Measurements from ENCODE around the gene CDK11B. TPM values are rescaled to one million over a fixed set of nuclear protein-coding genes. Genes with fewer than 3 reads are reported as not detected.
"Not testable (repeated sequence)": the region's sequence is repeated elsewhere in the genome, so short reads cannot be mapped to it uniquely, and the experiment has no call there.

Gene CDK11B
- total RNA-seq, 4 donors from 2014 or later = 16.3 to 25.3 (median 19.2) TPM

DNA sequence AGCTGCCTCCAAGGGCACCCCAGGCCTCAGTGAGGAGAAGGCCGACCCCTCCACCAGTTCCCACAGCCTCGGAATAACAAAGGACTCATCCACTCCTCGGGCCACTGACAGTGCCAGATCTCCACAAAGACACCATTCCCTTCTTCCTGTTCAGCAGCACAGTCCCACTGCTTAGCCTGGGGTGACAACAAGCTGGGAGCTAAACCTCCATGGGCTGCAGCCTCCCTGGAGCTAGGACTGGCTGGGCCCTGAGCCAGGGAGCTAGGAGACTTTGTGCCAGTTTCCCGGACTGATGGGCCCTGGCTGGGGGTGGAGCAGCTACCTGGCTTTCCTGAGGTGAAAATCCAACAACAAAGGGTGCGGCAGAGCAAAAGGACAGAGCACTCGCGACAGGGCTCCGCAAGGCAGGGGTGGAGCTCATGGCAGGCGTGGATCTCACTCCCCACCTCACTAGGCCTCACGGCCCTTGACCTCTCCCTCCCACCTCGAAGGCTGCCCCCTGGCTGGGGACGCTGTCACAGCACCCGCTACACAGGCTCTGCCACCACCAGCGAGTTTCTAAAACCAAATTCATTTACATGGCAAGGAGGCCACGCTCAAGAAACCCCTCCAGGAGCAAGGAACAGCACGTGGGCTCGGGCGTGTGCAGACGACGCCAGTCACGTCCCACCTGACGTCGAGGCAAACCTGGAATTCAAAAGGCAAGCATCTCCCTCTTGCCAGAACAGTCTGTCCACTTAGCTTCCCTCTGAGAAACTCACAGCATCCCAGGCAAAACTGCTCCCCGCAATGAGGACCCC lies 20.0 kb upstream of the CDK11B start:
- no peak for DNase-seq (ENCODE audit: low spot score)
- ATAC-seq (ENCODE audit: low FRiP score) = no peak
- TF ChIP-seq, protein P1, sequence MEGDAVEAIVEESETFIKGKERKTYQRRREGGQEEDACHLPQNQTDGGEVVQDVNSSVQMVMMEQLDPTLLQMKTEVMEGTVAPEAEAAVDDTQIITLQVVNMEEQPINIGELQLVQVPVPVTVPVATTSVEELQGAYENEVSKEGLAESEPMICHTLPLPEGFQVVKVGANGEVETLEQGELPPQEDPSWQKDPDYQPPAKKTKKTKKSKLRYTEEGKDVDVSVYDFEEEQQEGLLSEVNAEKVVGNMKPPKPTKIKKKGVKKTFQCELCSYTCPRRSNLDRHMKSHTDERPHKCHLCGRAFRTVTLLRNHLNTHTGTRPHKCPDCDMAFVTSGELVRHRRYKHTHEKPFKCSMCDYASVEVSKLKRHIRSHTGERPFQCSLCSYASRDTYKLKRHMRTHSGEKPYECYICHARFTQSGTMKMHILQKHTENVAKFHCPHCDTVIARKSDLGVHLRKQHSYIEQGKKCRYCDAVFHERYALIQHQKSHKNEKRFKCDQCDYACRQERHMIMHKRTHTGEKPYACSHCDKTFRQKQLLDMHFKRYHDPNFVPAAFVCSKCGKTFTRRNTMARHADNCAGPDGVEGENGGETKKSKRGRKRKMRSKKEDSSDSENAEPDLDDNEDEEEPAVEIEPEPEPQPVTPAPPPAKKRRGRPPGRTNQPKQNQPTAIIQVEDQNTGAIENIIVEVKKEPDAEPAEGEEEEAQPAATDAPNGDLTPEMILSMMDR (IDR thresholded peaks at IDR 0.05) = no peak

DNA sequence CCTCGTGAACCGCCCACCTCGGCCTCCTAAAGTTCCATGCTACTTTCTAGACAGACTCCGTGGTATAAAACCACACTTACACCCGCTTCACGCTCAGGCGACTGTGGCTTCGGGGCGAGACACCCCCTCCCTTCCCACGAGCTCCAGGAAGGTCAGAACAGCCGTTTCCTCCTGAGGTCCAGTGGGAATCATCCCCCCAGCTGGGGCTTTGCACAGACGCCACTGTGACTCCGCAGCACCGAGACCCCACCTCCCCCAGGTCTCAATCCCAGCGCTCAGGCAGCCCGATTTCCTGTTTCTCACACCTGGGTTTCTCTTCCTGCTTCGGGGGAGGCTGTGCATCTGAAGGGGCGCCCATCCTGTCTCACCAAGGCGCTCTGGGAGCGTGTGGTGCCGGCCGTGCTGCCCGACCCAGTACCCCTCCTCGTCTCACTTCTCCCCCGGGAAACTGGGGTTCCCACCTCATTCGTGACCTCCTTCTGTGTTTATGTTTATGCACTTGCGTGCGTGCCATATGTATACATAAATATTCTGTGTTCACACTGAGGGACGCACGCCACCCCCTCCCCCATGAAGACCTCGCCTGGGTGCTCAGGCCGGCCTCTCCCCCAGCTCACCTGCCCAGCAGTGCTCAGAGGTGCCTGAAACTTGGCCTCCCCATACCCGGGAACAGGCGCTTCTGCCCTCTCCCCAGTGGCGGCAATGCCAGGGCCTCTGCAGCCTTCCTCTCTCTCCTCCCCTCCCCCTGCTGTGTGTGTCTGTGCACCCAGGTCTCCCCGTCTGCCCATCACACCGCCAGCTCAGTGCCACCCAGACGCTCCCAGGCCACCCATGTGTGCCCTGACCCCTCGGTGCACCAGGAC lies 19.1 kb upstream of the CDK11B start:
- no peak for ATAC-seq (ENCODE audit: low FRiP score)
- DNase-seq (ENCODE audit: low spot score) = no peak
- TF ChIP-seq, protein P1 (IDR thresholded peaks at IDR 0.05) = no peak

DNA sequence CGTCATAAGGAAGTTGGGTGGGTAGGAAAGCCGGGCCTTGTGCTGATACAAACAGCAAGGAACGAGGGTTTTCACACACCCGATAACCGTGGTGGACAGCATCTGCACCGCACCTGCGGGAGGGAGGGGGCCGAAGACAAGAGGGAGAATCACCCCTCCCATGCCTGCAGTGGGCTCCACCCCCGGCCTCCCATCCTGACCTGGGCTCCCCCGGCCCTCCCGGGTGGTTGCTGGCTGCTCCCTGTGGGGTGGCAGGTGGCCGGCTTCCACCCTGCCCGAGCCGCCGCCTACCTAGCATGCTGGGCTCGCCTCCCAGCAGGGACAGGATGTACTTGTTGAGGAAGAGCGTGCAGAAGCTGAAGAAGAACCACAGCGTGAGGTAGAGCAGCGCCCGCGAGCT lies 17.3 kb upstream of the CDK11B start:
- not testable (repeated sequence) for ATAC-seq (ENCODE audit: low FRiP score); DNase-seq (ENCODE audit: low spot score)

DNA sequence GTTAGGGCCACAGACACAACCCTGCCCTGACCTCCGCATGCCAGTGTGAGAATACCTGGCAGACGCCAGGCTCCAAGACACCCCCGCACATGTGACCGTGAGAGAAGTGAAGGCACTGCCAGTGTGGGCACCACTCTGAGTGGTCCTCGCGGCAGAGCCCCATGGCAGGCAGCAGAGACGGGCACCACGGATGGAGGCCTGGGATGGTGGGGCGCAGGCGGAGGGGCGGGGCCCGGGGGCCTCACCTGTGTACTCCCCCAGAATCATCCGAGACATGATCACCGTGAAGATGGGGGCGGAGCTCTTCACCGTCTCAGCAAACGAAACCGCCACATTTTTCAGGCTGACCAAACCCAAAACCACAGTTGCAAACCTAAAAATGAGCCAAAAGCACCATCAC lies 16.4 kb upstream of the CDK11B start:
- DNase-seq (ENCODE audit: low spot score); ATAC-seq (ENCODE audit: low FRiP score): not testable (repeated sequence)

DNA sequence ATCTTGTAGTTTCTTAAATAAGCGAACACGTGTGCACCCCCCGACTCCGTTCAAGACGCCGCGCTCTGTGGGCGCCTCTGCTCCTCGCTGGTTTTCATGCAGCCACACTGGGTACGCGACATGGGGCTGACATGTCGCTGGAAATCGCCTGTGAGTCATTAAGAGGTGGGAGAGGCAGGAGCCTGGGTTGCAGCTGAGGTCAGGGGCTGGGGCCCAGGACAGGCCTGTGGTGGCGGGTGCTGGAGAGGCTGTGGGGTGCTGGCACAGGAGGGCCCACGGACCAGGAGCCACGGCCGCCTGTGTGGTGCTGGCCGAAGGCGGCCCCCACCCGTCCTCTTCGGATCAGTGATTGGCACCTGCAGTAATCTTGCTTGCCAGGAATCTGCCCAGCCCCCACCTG lies 16.0 kb upstream of the CDK11B start:
- not testable (repeated sequence) for ATAC-seq (ENCODE audit: low FRiP score); DNase-seq (ENCODE audit: low spot score)

DNA sequence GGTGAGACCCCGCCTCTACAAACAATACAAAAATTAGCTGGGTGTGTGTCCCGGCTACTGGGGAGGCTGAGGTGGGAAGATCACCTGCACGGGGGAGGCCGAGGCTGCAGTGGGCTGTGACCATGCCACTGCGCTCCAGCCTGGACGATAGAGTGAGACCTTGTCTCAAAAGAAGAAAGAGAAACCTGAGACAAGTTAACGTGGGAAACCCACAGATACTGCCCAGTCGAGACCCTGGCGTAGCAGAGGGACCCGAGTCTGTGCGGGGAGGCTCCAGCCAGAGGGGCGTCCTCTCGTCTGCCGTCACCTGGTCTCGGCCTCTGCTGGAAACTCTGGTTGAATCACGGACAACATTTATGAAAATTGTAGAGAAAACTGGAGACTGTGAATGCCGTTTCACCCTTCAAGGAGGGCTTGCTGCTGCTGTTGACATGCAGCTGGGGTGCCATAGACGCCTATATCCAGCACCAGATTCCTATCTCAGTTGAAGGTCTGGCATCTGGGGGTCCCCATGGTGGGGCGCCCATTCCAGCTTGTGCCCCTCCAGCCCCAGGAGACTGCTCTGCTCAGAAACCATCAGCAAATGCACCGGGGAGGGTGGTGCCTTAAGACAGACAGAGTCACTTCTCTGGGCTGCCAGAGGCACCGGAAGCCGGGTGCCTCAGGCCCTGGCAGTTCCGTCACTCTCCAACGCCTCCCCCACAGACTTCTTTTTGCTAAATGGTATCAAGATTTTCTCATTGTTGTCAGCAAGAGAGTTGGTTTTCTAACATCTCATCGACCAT lies 13.6 kb upstream of the CDK11B start:
- DNase-seq (ENCODE audit: low spot score) = no peak
- TF ChIP-seq, protein P1 (IDR thresholded peaks at IDR 0.05) = no peak
- no peak for ATAC-seq (ENCODE audit: low FRiP score)

DNA sequence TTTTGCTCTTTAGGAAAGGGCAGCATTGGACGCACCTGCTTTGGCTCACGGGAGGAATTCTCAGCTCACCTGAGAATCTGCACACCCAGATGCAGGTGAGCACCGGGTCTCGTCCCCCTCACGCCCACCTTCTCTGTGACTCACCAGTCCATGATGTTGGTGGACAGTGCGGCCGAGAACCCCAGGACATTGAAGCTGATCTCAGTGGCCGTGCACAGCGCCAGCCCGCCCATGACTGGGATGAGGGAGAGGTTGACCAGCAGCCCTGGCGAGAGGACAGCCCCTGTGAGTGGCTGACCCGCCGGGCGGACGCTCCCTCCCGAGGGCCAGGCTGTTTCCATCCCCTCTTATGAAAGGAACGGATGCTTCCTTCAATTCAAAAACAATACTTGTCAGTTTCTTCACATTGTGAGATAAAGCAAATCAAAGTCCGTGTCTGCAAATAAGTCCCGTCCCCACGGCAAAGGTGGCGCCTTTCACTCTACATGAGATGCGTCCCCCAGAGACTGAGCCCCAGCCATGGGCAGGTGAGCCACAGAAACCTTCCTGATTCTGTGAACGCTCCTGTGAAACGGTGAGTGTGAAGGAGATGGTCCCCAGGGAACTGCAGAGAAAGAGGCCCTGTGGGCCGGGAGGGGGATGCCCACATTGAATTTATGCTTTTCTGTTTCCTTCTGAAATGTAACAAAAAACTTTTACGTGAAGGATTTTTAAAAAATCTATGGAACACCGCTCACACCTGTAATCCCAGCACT lies 12.7 kb upstream of the CDK11B start:
- DNase-seq (ENCODE audit: low spot score) = no peak
- ATAC-seq (ENCODE audit: low FRiP score) = no peak
- TF ChIP-seq, protein P1 (IDR thresholded peaks at IDR 0.05) = no peak

DNA sequence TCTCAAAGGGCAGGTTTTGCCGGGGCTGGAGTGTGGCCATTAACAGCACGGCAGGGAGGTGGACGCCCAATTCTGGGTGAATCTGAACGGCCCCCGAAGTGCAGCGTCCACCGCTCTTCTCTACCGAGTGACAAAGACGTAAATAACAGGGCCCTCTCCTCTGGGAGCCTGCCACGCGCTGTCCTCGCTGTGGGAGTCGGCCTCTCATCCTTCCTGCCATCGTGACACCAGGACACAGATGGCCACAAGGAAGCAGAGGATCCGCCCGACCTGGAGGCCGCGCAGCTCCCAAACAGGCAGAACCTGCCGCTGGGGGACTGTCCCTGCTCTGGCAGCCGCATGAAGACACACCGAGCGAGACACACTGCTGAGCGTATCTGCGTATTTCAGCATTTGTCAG lies 12.1 kb upstream of the CDK11B start:
- DNase-seq (ENCODE audit: low spot score) (no peak), ATAC-seq (ENCODE audit: low FRiP score) (no peak)
- TF ChIP-seq, protein P1 (IDR thresholded peaks at IDR 0.05) = no peak

All from omental fat pad (tissue), 4 donors.